HepG2 (cell line): ENCODE data around the gene SYT17. TPM values are rescaled to one million over a fixed set of nuclear protein-coding genes. Genes with fewer than 3 reads are reported as not detected.
A peak's percentile ranks its signal among the peaks of the same experiment; 100 is the strongest.

Experiments
- ATAC-seq: fragments of 200-7000 bp; cut with Tn5 transposase; 3 replicates; pipeline ENCODE4 v1.9.1; 2020; ENCODE audit warnings: mild to moderate bottlenecking, moderate library complexity
- BruUV-seq: library from RNA; stranded (reverse); fragments of 400-500 nt; replicated peaks from 2 replicates; lab custom pipeline; 2021; lab: Mats Ljungman, UMichigan
- CTCF ChIA-PET: fragments of 300-600 bp; formaldehyde crosslinking; extraction: SDS; loops from one replicate; lab custom pipeline; 2021; ENCODE audit warnings: low total read pairs, inconsistent platforms, low intra/inter-chr PET ratio; lab: Yijun Ruan, JAX
- POLR2A ChIA-PET: fragments of 350-600 bp; sonication (Branson Sonifier 250); formaldehyde crosslinking; loops from one replicate; lab custom pipeline; 2020; ENCODE audit warnings: antibody characterized with exemption, inconsistent platforms; lab: Yijun Ruan, JAX
- DNase-seq: peaks from one replicate; pipeline ENCODE4 v3.0.0-alpha.2; 2015; ENCODE audit warnings: low spot score
- FAIRE-seq: peaks from 3 replicates; lab custom pipeline; 2011; peaks lifted over from hg19 to GRCh38; lab: Jason Lieb, UNC
- H2AFZ ChIP-seq: one replicate; pipeline ENCODE4 v1.6.1; 2011; ENCODE audit warnings: low read length, inconsistent platforms
- H3K27ac ChIP-seq: fragments of 300-600 bp; 3 replicates; pipeline ENCODE4 v1.8.0; 2011; ENCODE audit warnings: mixed run types, mild to moderate bottlenecking, mixed read lengths, low read length, inconsistent platforms; ENCODE audit not compliant: insufficient read depth; ENCODE audit errors: extremely low read length
- H3K27me3 ChIP-seq, 2 experiments: fragments of 200-600 bp in 1 of 2; 2 replicates in 1 of 2; 3 replicates in 1 of 2; pipeline versions ENCODE4 v1.6.0 to v1.8.0; 2011; ENCODE audit warnings: low read length in 2 of 2, mild to moderate bottlenecking in 2 of 2, moderate library complexity in 2 of 2, inconsistent platforms in 1 of 2; ENCODE audit not compliant: insufficient read depth in 2 of 2, control insufficient read depth in 1 of 2
- H3K36me3 ChIP-seq, 2 experiments: fragments of 200-600 bp in 1 of 2; replicated peaks in 1 of 2; 2 replicates in 1 of 2; 3 replicates in 1 of 2; pipeline versions ENCODE4 v1.5.1 to v1.8.0; 2011; ENCODE audit warnings: low read length in 2 of 2, inconsistent platforms in 1 of 2; ENCODE audit not compliant: insufficient read depth in 2 of 2, control insufficient read depth in 1 of 2
- H3K4me1 ChIP-seq: 2 replicates; pipeline ENCODE4 v1.5.1; 2012; ENCODE audit warnings: low read length, inconsistent platforms; ENCODE audit not compliant: insufficient read depth
- H3K4me2 ChIP-seq: 2 replicates; pipeline ENCODE4 v1.6.0; 2011; ENCODE audit warnings: low read depth, low read length, inconsistent platforms
- H3K4me3 ChIP-seq, 3 experiments: fragments of 200-600 bp in 1 of 3; sonication (generic), shearing (Covaris generic) in 1 of 3; replicated peaks in 1 of 3; 2 replicates each; pipeline ENCODE4 v1.5.1; 2011 to 2016; ENCODE audit warnings: low read length in 3 of 3, inconsistent platforms in 2 of 3, low read depth in 2 of 3, mild to moderate bottlenecking in 2 of 3, control low read depth in 1 of 3, mixed read lengths in 1 of 3; ENCODE audit not compliant: insufficient read depth in 1 of 3
- H3K79me2 ChIP-seq: one replicate; pipeline ENCODE4 v1.6.1; 2011; ENCODE audit warnings: low read length, inconsistent platforms; ENCODE audit not compliant: insufficient read depth
- H3K9ac ChIP-seq: 2 replicates; pipeline ENCODE4 v1.6.0; 2011; ENCODE audit warnings: mild to moderate bottlenecking, low read depth, low read length, inconsistent platforms; ENCODE audit not compliant: insufficient read depth
- H3K9me3 ChIP-seq: 2 replicates; pipeline ENCODE4 v1.5.1; 2012; ENCODE audit warnings: mild to moderate bottlenecking, low read length
- H4K20me1 ChIP-seq: 2 replicates; pipeline ENCODE4 v1.6.0; 2011; ENCODE audit warnings: inconsistent platforms, mild to moderate bottlenecking, low read length, moderate library complexity; ENCODE audit not compliant: insufficient read depth
- HNF1B ChIP-seq: sonication (generic); formaldehyde crosslinking; IDR thresholded peaks from 2 replicates; pipeline ENCODE4 v1.5.1; 2020; ENCODE audit warnings: mild to moderate bottlenecking, moderate library complexity, missing genetic modification reagents
- KDM1A ChIP-seq: IDR thresholded peaks from 2 replicates; pipeline ENCODE4 v1.6.1; 2016; ENCODE audit warnings: missing compliant biosample characterization
- KLF15 ChIP-seq: sonication (generic); formaldehyde crosslinking; IDR thresholded peaks from 2 replicates; pipeline ENCODE4 v1.8.1; 2023; ENCODE audit warnings: borderline replicate concordance, mild to moderate bottlenecking, inconsistent platforms, missing genetic modification reagents, mixed read lengths
- NFE2 ChIP-seq: sonication (generic); formaldehyde crosslinking; IDR thresholded peaks from 2 replicates; pipeline ENCODE4 v1.4.0; 2020; ENCODE audit warnings: missing genetic modification reagents
- PTBP1 ChIP-seq: fragments of 200-400 bp; formaldehyde crosslinking; IDR thresholded peaks from 2 replicates; pipeline ENCODE4 v1.6.1; 2018; ENCODE audit warnings: low read length, low read depth; ENCODE audit not compliant: poor library complexity, severe bottlenecking
- RFX3 ChIP-seq: IDR thresholded peaks from 2 replicates; pipeline ENCODE4 v1.6.1; 2016; ENCODE audit warnings: missing biosample characterization, missing genetic modification reagents
- SMAD3 ChIP-seq: sonication (generic); formaldehyde crosslinking; IDR thresholded peaks from 2 replicates; pipeline ENCODE4 v1.4.0; 2020; ENCODE audit warnings: missing genetic modification reagents
- SMARCC2 ChIP-seq: fragments of 450-650 bp; IDR thresholded peaks from 2 replicates; pipeline ENCODE4 v1.6.1; 2017; ENCODE audit warnings: antibody characterized with exemption, mild to moderate bottlenecking
- TOPORS ChIP-seq: sonication (generic); formaldehyde crosslinking; IDR thresholded peaks from 2 replicates; pipeline ENCODE4 v1.8.0; 2023; ENCODE audit warnings: mild to moderate bottlenecking, missing genetic modification reagents
- ZMYM3 ChIP-seq: sonication (generic); formaldehyde crosslinking; IDR thresholded peaks from 2 replicates; pipeline ENCODE4 v1.5.1; 2020; ENCODE audit warnings: mild to moderate bottlenecking, missing genetic modification reagents
- ZNF121 ChIP-seq: sonication (generic); formaldehyde crosslinking; IDR thresholded peaks from 2 replicates; pipeline ENCODE4 v1.5.0; 2020; ENCODE audit warnings: mild to moderate bottlenecking, missing genetic modification reagents
- ZNF556 ChIP-seq: sonication (generic); formaldehyde crosslinking; IDR thresholded peaks from 2 replicates; pipeline ENCODE4 v1.4.0; 2020; ENCODE audit warnings: mild to moderate bottlenecking, missing genetic modification reagents, borderline replicate concordance
- ZNF660 ChIP-seq: sonication (generic); formaldehyde crosslinking; IDR thresholded peaks from 2 replicates; pipeline ENCODE4 v1.5.1; 2020; ENCODE audit warnings: mild to moderate bottlenecking, low read depth, missing genetic modification reagents, borderline replicate concordance
- ZNF768 ChIP-seq: sonication (generic); formaldehyde crosslinking; IDR thresholded peaks from 2 replicates; pipeline ENCODE4 v1.4.0; 2020; ENCODE audit warnings: missing genetic modification reagents
- ZNF772 ChIP-seq: sonication (generic); formaldehyde crosslinking; IDR thresholded peaks from 2 replicates; pipeline ENCODE4 v1.5.0; 2020; ENCODE audit warnings: mild to moderate bottlenecking, missing genetic modification reagents
- ZNF775 ChIP-seq: sonication (generic); formaldehyde crosslinking; IDR thresholded peaks from 2 replicates; pipeline ENCODE4 v1.4.0; 2020; ENCODE audit warnings: missing genetic modification reagents, mild to moderate bottlenecking, moderate library complexity, borderline replicate concordance
- ZSCAN22 ChIP-seq: sonication (generic); formaldehyde crosslinking; IDR thresholded peaks from 2 replicates; pipeline ENCODE4 v1.4.0; 2020; ENCODE audit warnings: mild to moderate bottlenecking, missing genetic modification reagents
- WGBS: methylation state at CpG from one replicate; pipeline ENCODE4 v1.1.6; 2017; ENCODE audit warnings: low lambda C conversion rate; 5-methylcytosine and 5-hydroxymethylcytosine counted together
- in situ Hi-C: cut with HindIII; loops from 2 replicates; pipeline ENCODE4 v1.10.0; 2017; ENCODE audit warnings: low pct_unique_long_range_greater_than_20kb; ENCODE audit not compliant: extremely low pct_ligation_motif_present
- intact Hi-C: fragments of 100-400 bp; cut with micrococcal nuclease; formaldehyde crosslinking; loops from one replicate; pipeline ENCODE4 v1.10.0; 2022; ENCODE audit not compliant: unreplicated experiment
- polyA plus RNA-seq, 8 experiments: library from polyadenylated mRNA; depleted of rRNA in 3 of 8; stranded (reverse) in 7 of 8; unstranded in 1 of 8; fragments of >200 nt; fragmentation: Illumina TruSeq in 4 of 8; extraction: Trizol in 4 of 8; gene quantifications; 2 replicates each; pipeline versions ENCODE4 v1.2.1 to v1.2.3, GENCODE V29; 2011 to 2016; ENCODE audit warnings: low read depth in 4 of 8, missing spikeins in 1 of 8, mixed read lengths in 1 of 8; ENCODE audit not compliant: insufficient read depth in 1 of 8
- total RNA-seq, 5 experiments: library from RNA; depleted of rRNA; stranded (reverse); fragments of >200 nt; fragmentation: Illumina TruSeq; extraction: Trizol; gene quantifications; 2 replicates each; pipeline ENCODE4 v1.2.3, GENCODE V29; 2016; ENCODE audit warnings: low read depth in 1 of 5
- TF ChIP-seq, protein P1 (sequence below): sonication (generic); formaldehyde crosslinking; IDR thresholded peaks from 2 replicates; pipeline ENCODE4 v1.4.0; 2020; ENCODE audit warnings: low read depth, missing genetic modification reagents

SYT17 gene
- total and polyA plus RNA-seq, 2 of the 13 experiments (the other 11 are each of a cell fraction or from before 2014, with no cell fraction given): 0.44 TPM; not detected in 1

DNA sequence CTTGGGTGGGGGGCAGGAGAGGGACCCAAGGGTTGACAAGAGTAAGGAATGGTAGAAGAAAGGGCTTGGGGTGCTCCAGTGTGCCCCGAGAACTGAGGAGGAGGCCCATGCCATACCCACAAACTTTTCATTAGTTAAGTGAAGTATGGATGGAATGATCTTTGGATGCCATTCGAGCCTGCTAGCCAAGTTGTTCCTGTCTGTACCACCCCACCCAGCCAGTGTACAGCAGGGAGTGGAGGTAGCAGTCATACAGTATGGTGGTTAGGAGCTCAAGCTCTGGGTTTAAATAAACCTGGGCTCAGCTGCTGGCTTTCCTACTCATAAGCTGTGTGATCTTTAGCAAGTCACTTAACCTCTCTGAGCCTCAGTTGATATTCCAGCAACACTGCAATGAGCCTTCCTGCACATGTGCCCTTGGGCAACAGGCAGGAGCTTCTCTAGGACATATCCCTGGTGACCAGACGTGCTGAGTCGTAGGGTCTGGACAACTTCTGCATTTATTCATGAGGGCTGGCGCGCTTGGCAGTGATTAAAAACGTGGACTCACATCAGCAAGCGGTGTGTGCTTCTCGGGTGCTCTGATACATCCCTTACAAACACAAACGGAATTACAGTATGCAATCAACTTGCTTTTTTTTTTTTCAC, 31.4 kb upstream of the SYT17 start:
- peaks cover 0 to 30% of the 10 kb centered on the region in 2 experiments; a peak in 4 of 5 replicates for H3K27me3 ChIP-seq
- DNase-seq (no peak), ATAC-seq (no peak), FAIRE-seq (no peak)
- 26% methylated on average over 9 of the region's 10 CpGs for WGBS
- no peak overlapping the region for H3K27ac ChIP-seq
- ChIA-PET CTCF (no interaction called here), POLR2A (no interaction called here)
- TF ChIP-seq HNF1B (CRISPR knock-in tag): no peak
- TF ChIP-seq ZMYM3 (CRISPR knock-in tag): peak; percentile 86
- no peak for TF ChIP-seq KLF15 (CRISPR knock-in tag)
- no peak for TF ChIP-seq ZNF775 (CRISPR knock-in tag)
- TF ChIP-seq, protein P1, sequence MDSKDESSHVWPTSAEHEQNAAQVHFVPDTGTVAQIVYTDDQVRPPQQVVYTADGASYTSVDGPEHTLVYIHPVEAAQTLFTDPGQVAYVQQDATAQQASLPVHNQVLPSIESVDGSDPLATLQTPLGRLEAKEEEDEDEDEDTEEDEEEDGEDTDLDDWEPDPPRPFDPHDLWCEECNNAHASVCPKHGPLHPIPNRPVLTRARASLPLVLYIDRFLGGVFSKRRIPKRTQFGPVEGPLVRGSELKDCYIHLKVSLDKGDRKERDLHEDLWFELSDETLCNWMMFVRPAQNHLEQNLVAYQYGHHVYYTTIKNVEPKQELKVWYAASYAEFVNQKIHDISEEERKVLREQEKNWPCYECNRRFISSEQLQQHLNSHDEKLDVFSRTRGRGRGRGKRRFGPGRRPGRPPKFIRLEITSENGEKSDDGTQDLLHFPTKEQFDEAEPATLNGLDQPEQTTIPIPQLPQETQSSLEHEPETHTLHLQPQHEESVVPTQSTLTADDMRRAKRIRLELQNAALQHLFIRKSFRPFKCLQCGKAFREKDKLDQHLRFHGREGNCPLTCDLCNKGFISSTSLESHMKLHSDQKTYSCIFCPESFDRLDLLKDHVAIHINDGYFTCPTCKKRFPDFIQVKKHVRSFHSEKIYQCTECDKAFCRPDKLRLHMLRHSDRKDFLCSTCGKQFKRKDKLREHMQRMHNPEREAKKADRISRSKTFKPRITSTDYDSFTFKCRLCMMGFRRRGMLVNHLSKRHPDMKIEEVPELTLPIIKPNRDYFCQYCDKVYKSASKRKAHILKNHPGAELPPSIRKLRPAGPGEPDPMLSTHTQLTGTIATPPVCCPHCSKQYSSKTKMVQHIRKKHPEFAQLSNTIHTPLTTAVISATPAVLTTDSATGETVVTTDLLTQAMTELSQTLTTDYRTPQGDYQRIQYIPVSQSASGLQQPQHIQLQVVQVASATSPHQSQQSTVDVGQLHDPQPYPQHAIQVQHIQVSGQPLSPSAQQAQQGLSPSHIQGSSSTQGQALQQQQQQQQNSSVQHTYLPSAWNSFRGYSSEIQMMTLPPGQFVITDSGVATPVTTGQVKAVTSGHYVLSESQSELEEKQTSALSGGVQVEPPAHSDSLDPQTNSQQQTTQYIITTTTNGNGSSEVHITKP (CRISPR knock-in tag): no peak
- TF ChIP-seq SMARCC2: no peak
- no peak for TF ChIP-seq NFE2 (CRISPR knock-in tag)
- TF ChIP-seq ZNF556: no peak
- TF ChIP-seq ZNF772: no peak
- peak; percentile 98 for TF ChIP-seq ZNF768
- TF ChIP-seq ZSCAN22 (CRISPR knock-in tag): no peak
- TF ChIP-seq KDM1A (CRISPR knock-in tag): peak; percentile 62; the same call in 1 of the 2 replicates
- no peak for TF ChIP-seq ZNF660 (CRISPR knock-in tag)
- TF ChIP-seq SMAD3: no peak
- no peak for TF ChIP-seq PTBP1
- no peak for TF ChIP-seq TOPORS
- no peak for TF ChIP-seq RFX3
- TF ChIP-seq ZNF121 (CRISPR knock-in tag): no peak
- H3K36me3 ChIP-seq: no peaks in the 10 kb centered on the region
- intact Hi-C loops: no loop called here
- H3K4me3 ChIP-seq: no peak overlapping the region
- H4K20me1 ChIP-seq: no peaks in the 10 kb centered on the region
- no peak overlapping the region for H3K4me2 ChIP-seq
- H3K4me1 ChIP-seq: peaks cover 17% of the 10 kb centered on the region
- H3K9ac ChIP-seq: no peak overlapping the region
- H2AFZ ChIP-seq: no peak overlapping the region
- no peaks in the 10 kb centered on the region for H3K9me3 ChIP-seq
- in situ Hi-C loops: no loop called here
- H3K79me2 ChIP-seq: no peaks in the 10 kb centered on the region
- BruUV-seq: no TSS peak
